ENCODE data around the gene DARS1. TPM values are rescaled to one million over a fixed set of nuclear protein-coding genes. Genes with fewer than 3 reads are reported as not detected.

Gene DARS1
- total RNA-seq, 1 donor from 2014 or later: 52.3 TPM

GRCh38 chr2:135948141-135948540 is 37.3 kb downstream of the DARS1 start:
- DNase-seq (ENCODE audit: low spot score): no peak
- Mint-ChIP-seq H3K27me3 (ENCODE audit: low read depth) (no peaks in the 10 kb centered on the region), H3K27ac (ENCODE audit: unreplicated experiment) (peak overlapping the region; percentile 68), H3K4me1 (ENCODE audit: low read depth) (peaks cover 24% of the 10 kb centered on the region), H3K4me3 (ENCODE audit: unreplicated experiment) (no peak overlapping the region), H3K36me3 (ENCODE audit: low read depth) (peaks cover 14% of the 10 kb centered on the region), H3K9me3 (ENCODE audit: low read depth) (peaks cover 2% of the 10 kb centered on the region)
- TF ChIP-seq CTCF (IDR thresholded peaks at IDR 0.05): no peak

DNA sequence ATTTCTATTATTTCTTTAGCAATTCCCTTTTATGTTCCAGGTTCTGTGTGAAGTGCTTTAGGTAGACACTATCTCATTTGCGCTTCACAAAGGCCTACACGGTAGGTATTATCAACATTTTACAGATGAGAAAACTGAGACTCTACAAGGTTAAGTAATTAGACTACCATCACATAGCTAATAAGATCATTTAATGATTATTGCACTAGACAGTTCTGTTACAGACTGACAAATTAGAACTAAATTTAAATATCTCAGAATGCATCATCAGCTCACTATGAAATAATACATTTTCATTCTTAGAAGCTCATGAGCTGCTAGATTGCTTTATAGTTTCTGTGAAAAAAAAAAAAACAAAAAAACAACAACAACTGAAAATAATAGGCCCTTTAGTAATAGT is 37.9 kb downstream of the DARS1 start:
- Mint-ChIP-seq H3K27ac (ENCODE audit: unreplicated experiment) (no peak overlapping the region), H3K9me3 (ENCODE audit: low read depth) (peaks cover 2% of the 10 kb centered on the region), H3K27me3 (ENCODE audit: low read depth) (no peaks in the 10 kb centered on the region), H3K4me3 (ENCODE audit: unreplicated experiment) (no peak overlapping the region), H3K36me3 (ENCODE audit: low read depth) (peaks cover 11% of the 10 kb centered on the region), H3K4me1 (ENCODE audit: low read depth) (peaks cover 24% of the 10 kb centered on the region)
- TF ChIP-seq CTCF (IDR thresholded peaks at IDR 0.05): no peak
- DNase-seq (ENCODE audit: low spot score): no peak

GRCh38 chr2:135945526-135945925 is 39.9 kb downstream of the DARS1 start:
- H3K4me1 Mint-ChIP-seq (ENCODE audit: low read depth): peaks cover 20% of the 10 kb centered on the region

GRCh38 chr2:135944625-135945024 is 40.8 kb downstream of the DARS1 start:
- DNase-seq (ENCODE audit: low spot score): no peak
- Mint-ChIP-seq H3K9me3 (ENCODE audit: low read depth) (no peaks in the 10 kb centered on the region), H3K27me3 (ENCODE audit: low read depth) (no peaks in the 10 kb centered on the region), H3K27ac (ENCODE audit: unreplicated experiment) (no peak overlapping the region), H3K4me1 (ENCODE audit: low read depth) (peaks cover 14% of the 10 kb centered on the region), H3K4me3 (ENCODE audit: unreplicated experiment) (no peak overlapping the region), H3K36me3 (ENCODE audit: low read depth) (peaks cover 12% of the 10 kb centered on the region)
- TF ChIP-seq CTCF (IDR thresholded peaks at IDR 0.05): no peak

More at GRCh38 chr2:135945526-135945925, 39.9 kb downstream of the DARS1 start:
- no peak for DNase-seq (ENCODE audit: low spot score)
- H3K4me3 Mint-ChIP-seq (ENCODE audit: unreplicated experiment): no peak overlapping the region
- no peak for TF ChIP-seq CTCF (IDR thresholded peaks at IDR 0.05)
- H3K27ac Mint-ChIP-seq (ENCODE audit: unreplicated experiment): no peak overlapping the region
- H3K9me3 Mint-ChIP-seq (ENCODE audit: low read depth): no peaks in the 10 kb centered on the region
- H3K36me3 Mint-ChIP-seq (ENCODE audit: low read depth): peaks cover 12% of the 10 kb centered on the region
- no peaks in the 10 kb centered on the region for H3K27me3 Mint-ChIP-seq (ENCODE audit: low read depth)

GRCh38 chr2:135942936-135943688 is 42.3 kb downstream of the DARS1 start:
- H3K9me3 Mint-ChIP-seq (ENCODE audit: low read depth): no peaks in the 10 kb centered on the region
- DNase-seq (ENCODE audit: low spot score): no peak
- H3K36me3 Mint-ChIP-seq (ENCODE audit: low read depth): peaks cover 17% of the 10 kb centered on the region

More at GRCh38 chr2:135942936-135943688, 42.3 kb downstream of the DARS1 start:
- Mint-ChIP-seq H3K27me3 (ENCODE audit: low read depth) (no peaks in the 10 kb centered on the region), H3K4me1 (ENCODE audit: low read depth) (peaks cover under 1% of the 10 kb centered on the region), H3K4me3 (ENCODE audit: unreplicated experiment) (no peak overlapping the region), H3K27ac (ENCODE audit: unreplicated experiment) (no peak overlapping the region)
- TF ChIP-seq CTCF (IDR thresholded peaks at IDR 0.05): no peak

Data from chondrocyte (in vitro differentiated cells).